Natural killer cell treated with Interleukin-12 subunit alpha and Interleukin-12 subunit beta and Interleukin-15 and Interleukin-18, amount 100 ng/mL, for 72 hours (primary cell): ENCODE data around the gene HORMAD2. TPM values are rescaled to one million over a fixed set of nuclear protein-coding genes. Genes with fewer than 3 reads are reported as not detected.

Experiments
- ATAC-seq, 2 donors: fragments of 150-1000 bp; cut with Tn5 transposase in 1 of 2; sonication (Bioruptor Pico), chemical (Tn5 transposase) in 1 of 2; 2 replicates each; pipeline ENCODE4 v1.10.0; 2021
- DNase-seq: peaks from one replicate; pipeline ENCODE4 v3.0.0; 2022; ENCODE audit warnings: low spot score
- H3K27ac Mint-ChIP-seq, 2 donors: 1 replicate in 1 of 2; 2 replicates in 1 of 2; pipeline ENCODE4 v1.8.0; 2022; ENCODE audit warnings: mixed read lengths in 2 of 2, mild to moderate bottlenecking in 1 of 2, moderate library complexity in 1 of 2
- H3K27me3 Mint-ChIP-seq, 2 donors: 1 replicate in 1 of 2; 2 replicates in 1 of 2; pipeline ENCODE4 v1.8.0; 2022; ENCODE audit warnings: mixed read lengths in 2 of 2
- H3K36me3 Mint-ChIP-seq: one replicate; pipeline ENCODE4 v1.8.0; 2022; ENCODE audit warnings: mixed read lengths
- H3K4me1 Mint-ChIP-seq, 2 donors: 1 replicate in 1 of 2; 2 replicates in 1 of 2; pipeline ENCODE4 v1.8.0; 2022; ENCODE audit warnings: low read depth in 2 of 2, mixed read lengths in 2 of 2, mild to moderate bottlenecking in 1 of 2
- H3K4me3 Mint-ChIP-seq: one replicate; pipeline ENCODE4 v1.8.0; 2022; ENCODE audit warnings: mixed read lengths
- H3K9me3 Mint-ChIP-seq: 2 replicates; pipeline ENCODE4 v1.8.0; 2022; ENCODE audit warnings: mixed read lengths
- total RNA-seq, 2 donors: library from RNA; stranded (reverse); gene quantifications; one replicate each; pipeline ENCODE4 v1.2.3, GENCODE V29; 2022

HORMAD2 gene
- total RNA-seq, 2 donors from 2014 or later, result not detected

- H3K36me3 Mint-ChIP-seq, result no peaks in the 10 kb centered on the region
- H3K27ac Mint-ChIP-seq, result peak overlapping the region in 1 of 2 donors; percentile 33
- H3K27me3 Mint-ChIP-seq, result peaks cover 0 to 10% of the 10 kb centered on the region in 2 donors
- H3K4me1 Mint-ChIP-seq, result no peaks in the 10 kb centered on the region
- H3K9me3 Mint-ChIP-seq, result no peaks in the 10 kb centered on the region
- no peak overlapping the region for H3K4me3 Mint-ChIP-seq
- no peak for ATAC-seq
- DNase-seq, result no peak
These were observed 52.2 kb downstream of the HORMAD2 start for GRCh38 chr22:30132290-30132996.

GRCh38 chr22:30140414-30140813 lies 60.1 kb downstream of the HORMAD2 start:
- Mint-ChIP-seq H3K27me3 (peaks cover 0 to 27% of the 10 kb centered on the region in 2 donors), H3K4me1 (no peaks in the 10 kb centered on the region), H3K36me3 (peaks cover 11% of the 10 kb centered on the region), H3K4me3 (no peak overlapping the region), H3K9me3 (peaks cover 8% of the 10 kb centered on the region), H3K27ac (no peak overlapping the region)
- DNase-seq, result no peak
- ATAC-seq, result no peak

- Mint-ChIP-seq H3K9me3 (peaks cover 8% of the 10 kb centered on the region), H3K4me3 (no peak overlapping the region), H3K27me3 (peaks cover 0 to 27% of the 10 kb centered on the region in 2 donors), H3K27ac (no peak overlapping the region), H3K36me3 (peaks cover 11% of the 10 kb centered on the region), H3K4me1 (no peaks in the 10 kb centered on the region)
- DNase-seq (no peak), ATAC-seq (no peak)
These were observed 63.0 kb downstream of the HORMAD2 start for GRCh38 chr22:30143265-30143664.

DNA sequence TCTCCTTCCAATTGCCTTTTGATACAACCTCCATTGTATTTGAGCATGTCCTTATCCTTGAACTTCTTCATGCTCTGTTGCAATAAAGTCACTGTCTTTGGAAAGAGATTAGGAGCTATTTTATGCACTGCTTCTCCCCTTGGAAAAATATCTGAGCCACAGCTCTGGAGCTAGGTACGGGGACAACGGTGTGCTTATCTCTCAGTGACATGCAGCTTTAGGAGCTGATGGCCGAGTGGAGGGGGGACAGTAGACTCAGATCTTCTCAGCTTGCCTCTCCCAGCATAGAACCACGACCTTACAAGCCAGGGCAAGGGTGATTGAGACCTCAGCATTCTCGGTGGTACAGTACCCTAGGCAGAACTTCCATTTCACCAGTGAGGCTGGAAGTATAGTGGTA lies 64.1 kb downstream of the HORMAD2 start:
- no peak overlapping the region for H3K4me3 Mint-ChIP-seq
- peaks cover 8% of the 10 kb centered on the region for H3K9me3 Mint-ChIP-seq
- H3K27ac Mint-ChIP-seq, result no peak overlapping the region
- peaks cover 0 to 27% of the 10 kb centered on the region in 2 donors for H3K27me3 Mint-ChIP-seq
- H3K36me3 Mint-ChIP-seq, result peaks cover 11% of the 10 kb centered on the region
- ATAC-seq (no peak), DNase-seq (no peak)
- no peaks in the 10 kb centered on the region for H3K4me1 Mint-ChIP-seq

DNA sequence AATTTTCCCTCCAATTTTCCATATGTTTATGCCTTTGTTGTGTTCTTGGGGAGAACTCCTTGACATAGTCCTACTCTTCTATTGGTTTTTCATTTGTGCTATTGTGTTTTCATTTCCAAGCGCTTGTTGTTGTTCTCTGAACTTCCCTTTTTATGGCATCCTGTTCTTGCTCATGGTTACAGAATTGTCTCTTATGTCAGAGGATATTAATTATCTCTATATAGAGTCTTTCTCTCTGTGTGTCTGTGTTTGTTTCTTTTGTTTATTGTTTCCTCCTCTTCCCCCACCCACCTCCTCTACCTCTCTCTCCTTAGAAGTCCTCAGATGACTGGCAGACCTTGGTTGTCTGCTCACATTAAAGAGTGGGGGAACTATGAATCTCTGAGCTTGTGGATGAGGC lies 69.9 kb downstream of the HORMAD2 start:
- ATAC-seq, result no peak
- H3K27me3 Mint-ChIP-seq, result peaks cover 0 to 2% of the 10 kb centered on the region in 2 donors
- no peak for DNase-seq
- no peaks in the 10 kb centered on the region for H3K9me3 Mint-ChIP-seq
- no peak overlapping the region for H3K27ac Mint-ChIP-seq
- H3K4me1 Mint-ChIP-seq, result no peaks in the 10 kb centered on the region
- no peak overlapping the region for H3K4me3 Mint-ChIP-seq
- no peaks in the 10 kb centered on the region for H3K36me3 Mint-ChIP-seq

DNA sequence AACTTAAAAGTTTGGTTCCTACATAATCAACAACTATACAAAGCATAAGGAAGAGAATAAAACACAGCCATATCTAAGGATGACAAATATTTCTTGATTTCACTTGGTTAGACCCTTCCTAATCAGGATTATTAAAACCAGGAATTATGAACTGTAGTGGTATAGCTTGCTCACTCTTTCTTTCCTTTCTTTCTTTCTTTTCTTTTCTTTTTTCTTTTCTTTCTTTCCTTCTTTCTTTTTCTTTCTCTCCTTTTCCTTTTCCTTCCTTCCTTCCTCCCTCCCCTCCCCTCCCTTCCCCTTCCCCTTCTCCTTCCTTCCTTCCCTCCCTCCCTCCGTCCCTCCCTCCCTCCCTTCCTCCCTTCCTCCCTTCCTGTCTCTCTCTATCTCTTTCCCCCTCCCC lies 78.0 kb downstream of the HORMAD2 start:
- H3K27ac Mint-ChIP-seq, result peak overlapping the region in 1 of 2 donors; percentile 51
- no peak overlapping the region for H3K4me3 Mint-ChIP-seq

DNA sequence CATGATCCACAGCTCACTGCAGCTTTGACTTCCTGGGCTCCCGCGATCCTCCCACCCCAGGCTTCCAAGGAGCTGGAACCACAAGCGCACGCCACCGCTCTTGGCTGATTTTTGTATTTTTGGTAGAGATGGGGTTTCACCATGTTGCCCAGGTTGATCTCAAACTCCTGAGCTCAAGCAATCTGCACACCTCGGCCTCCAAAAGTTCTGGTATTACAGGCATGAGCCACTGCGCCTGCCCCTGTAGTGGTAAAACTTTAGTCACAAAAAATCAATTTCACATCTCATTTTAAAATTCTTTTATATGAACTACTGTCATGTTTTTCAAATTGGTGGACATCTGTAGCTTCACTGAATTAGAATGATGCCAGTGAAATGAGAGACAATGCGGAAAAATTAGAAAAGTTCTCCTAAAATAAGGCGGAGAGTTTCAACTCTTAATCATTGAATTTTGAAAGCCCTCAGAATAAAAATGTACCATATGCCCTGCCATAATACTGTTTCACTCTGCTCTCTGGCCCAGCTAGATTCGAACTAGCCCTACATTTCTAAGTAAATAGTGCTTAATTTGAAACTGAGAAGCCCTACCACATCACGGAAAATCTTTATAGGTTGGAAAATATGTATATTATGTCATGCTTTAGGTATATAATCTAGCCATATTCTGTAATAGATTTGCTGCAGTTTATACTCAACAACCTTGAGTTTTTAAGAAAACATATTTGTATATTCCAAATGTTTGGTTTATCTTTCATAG lies 78.7 kb downstream of the HORMAD2 start:
- Mint-ChIP-seq H3K36me3 (no peaks in the 10 kb centered on the region), H3K4me1 (peaks cover 3 to 16% of the 10 kb centered on the region in 2 donors), H3K9me3 (no peaks in the 10 kb centered on the region), H3K27ac (peak overlapping the region in 1 of 2 donors; percentile 51), H3K27me3 (peaks cover 0 to 8% of the 10 kb centered on the region in 2 donors), H3K4me3 (no peak overlapping the region)
- ATAC-seq (no peak), DNase-seq (no peak)

More for the DNA sequence above, 78.0 kb downstream of the HORMAD2 start:
- no peak for ATAC-seq
- Mint-ChIP-seq H3K9me3 (no peaks in the 10 kb centered on the region), H3K27me3 (peaks cover 0 to 8% of the 10 kb centered on the region in 2 donors), H3K36me3 (no peaks in the 10 kb centered on the region), H3K4me1 (peaks cover 3 to 16% of the 10 kb centered on the region in 2 donors)
- DNase-seq, result no peak

GRCh38 chr22:30159561-30160353 lies 79.5 kb downstream of the HORMAD2 start:
- Mint-ChIP-seq H3K4me3 (no peak overlapping the region), H3K9me3 (no peaks in the 10 kb centered on the region), H3K4me1 (peaks cover 3 to 16% of the 10 kb centered on the region in 2 donors), H3K27ac (peak overlapping the region; percentile 1 to 48), H3K27me3 (peaks cover 0 to 9% of the 10 kb centered on the region in 2 donors), H3K36me3 (no peaks in the 10 kb centered on the region)
- DNase-seq (no peak), ATAC-seq (no peak)

- H3K4me1 Mint-ChIP-seq, result peaks cover 3 to 16% of the 10 kb centered on the region in 2 donors
- no peaks in the 10 kb centered on the region for H3K36me3 Mint-ChIP-seq
- H3K4me3 Mint-ChIP-seq, result peak overlapping the region; percentile 36
- no peaks in the 10 kb centered on the region for H3K9me3 Mint-ChIP-seq
- peak in 1 of 2 donors; percentile 67 for ATAC-seq
- no peak for DNase-seq
- peak overlapping the region; percentile 30 to 48 for H3K27ac Mint-ChIP-seq
- peaks cover 0 to 7% of the 10 kb centered on the region in 2 donors for H3K27me3 Mint-ChIP-seq
These were observed 80.8 kb downstream of the HORMAD2 start for GRCh38 chr22:30161051-30161469.

DNA sequence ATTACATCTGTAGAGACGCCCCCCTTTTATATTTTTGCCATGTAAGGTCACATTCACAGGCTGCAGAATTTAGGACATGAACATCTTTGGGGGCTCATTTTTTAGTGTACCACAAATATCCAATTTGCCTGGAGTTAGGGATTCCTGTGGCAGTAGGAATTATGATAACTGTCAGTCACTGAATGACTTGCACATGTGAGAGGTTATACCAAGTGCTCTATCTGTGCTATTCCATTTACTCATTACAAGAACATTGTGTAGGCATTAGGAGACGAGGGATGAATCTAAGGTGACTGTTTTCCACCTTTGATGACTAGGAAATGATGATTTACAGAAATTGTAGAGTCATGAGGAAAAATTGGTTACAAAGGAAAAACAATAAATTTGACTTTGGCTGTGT lies 87.0 kb downstream of the HORMAD2 start:
- H3K4me1 Mint-ChIP-seq, result peaks cover 0 to 4% of the 10 kb centered on the region in 2 donors
- H3K27me3 Mint-ChIP-seq, result peaks cover 0 to 7% of the 10 kb centered on the region in 2 donors
- no peaks in the 10 kb centered on the region for H3K36me3 Mint-ChIP-seq
- no peak overlapping the region for H3K4me3 Mint-ChIP-seq
- DNase-seq (no peak), ATAC-seq (peak; percentile 53 to 71)
- H3K9me3 Mint-ChIP-seq, result no peaks in the 10 kb centered on the region
- no peak overlapping the region for H3K27ac Mint-ChIP-seq

- peaks cover 0 to 8% of the 10 kb centered on the region in 2 donors for H3K27me3 Mint-ChIP-seq
- no peaks in the 10 kb centered on the region for H3K9me3 Mint-ChIP-seq
- ATAC-seq (peak; percentile 61 to 71), DNase-seq (no peak)
- no peak overlapping the region for H3K27ac Mint-ChIP-seq
- no peaks in the 10 kb centered on the region for H3K36me3 Mint-ChIP-seq
- H3K4me1 Mint-ChIP-seq, result peaks cover 0 to 4% of the 10 kb centered on the region in 2 donors
- no peak overlapping the region for H3K4me3 Mint-ChIP-seq
These were observed 87.5 kb downstream of the HORMAD2 start for GRCh38 chr22:30167734-30168133.

GRCh38 chr22:30169002-30169401 lies 88.7 kb downstream of the HORMAD2 start:
- no peak for DNase-seq
- Mint-ChIP-seq H3K4me1 (peaks cover 0 to 4% of the 10 kb centered on the region in 2 donors), H3K9me3 (no peaks in the 10 kb centered on the region), H3K4me3 (no peak overlapping the region), H3K27me3 (peaks cover 0 to 17% of the 10 kb centered on the region in 2 donors), H3K27ac (no peak overlapping the region), H3K36me3 (no peaks in the 10 kb centered on the region)
- ATAC-seq, result no peak

- Mint-ChIP-seq H3K4me3 (no peak overlapping the region), H3K9me3 (no peaks in the 10 kb centered on the region), H3K36me3 (no peaks in the 10 kb centered on the region), H3K27me3 (peaks cover 0 to 12% of the 10 kb centered on the region in 2 donors), H3K4me1 (peaks cover 0 to 4% of the 10 kb centered on the region in 2 donors), H3K27ac (no peak overlapping the region)
- no peak for DNase-seq
- no peak for ATAC-seq
These were observed 89.9 kb downstream of the HORMAD2 start for GRCh38 chr22:30170129-30170528.
